ENCODE results near the gene CDC42. TPM values are rescaled to one million over a fixed set of nuclear protein-coding genes. Genes with fewer than 3 reads are reported as not detected.

CDC42 gene
- total and polyA plus RNA-seq, 2 donors (not counting 1 experiment from before 2014, with no cell fraction given), result 325 to 446 TPM

DNA sequence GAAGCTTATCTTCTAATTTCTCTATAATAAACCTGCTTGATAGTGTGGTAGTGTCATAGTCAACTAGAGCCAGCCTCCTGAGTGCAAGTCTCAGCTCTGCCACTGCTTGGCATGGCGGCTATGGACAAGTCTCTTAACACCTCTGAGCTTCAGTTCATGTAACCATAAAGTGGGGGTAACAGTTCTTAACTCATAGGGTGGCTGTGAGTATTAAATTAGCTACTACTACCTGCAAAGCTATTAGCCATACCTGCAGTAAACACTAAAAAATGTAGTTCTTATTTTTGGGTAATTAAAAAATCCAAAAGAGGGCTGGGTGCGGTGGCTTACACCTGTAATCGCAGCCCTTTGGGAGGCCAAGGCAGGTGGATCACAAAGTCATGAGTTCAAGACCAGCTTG, 2.2 kb upstream of the CDC42 start:
- H3K27ac ChIP-seq (ENCODE audit: insufficient read depth, low read length), result no peak overlapping the region
- no peaks in the 10 kb centered on the region for H3K27me3 ChIP-seq (ENCODE audit: control insufficient read depth, insufficient read depth, low read length)
- H3K9ac ChIP-seq (ENCODE audit: insufficient read depth, low read length), result no peak overlapping the region
- no peaks in the 10 kb centered on the region for H3K36me3 ChIP-seq (ENCODE audit: control insufficient read depth, insufficient read depth, low read length)
- H3K4me1 ChIP-seq (ENCODE audit: control insufficient read depth, extremely low read depth, insufficient read depth, low read length), result peaks cover 3% of the 10 kb centered on the region
- H3K4me3 ChIP-seq (replicated peaks in 1 of 4; ENCODE audit: control extremely low read depth in 1 of 4, insufficient read depth in 1 of 4, low read depth in 3 of 4, low read length in 4 of 4), result no peak overlapping the region
- no peaks in the 10 kb centered on the region for H3K9me3 ChIP-seq (ENCODE audit: control insufficient read depth, insufficient read depth, low read depth, low read length)
- peaks cover 9% of the 10 kb centered on the region for H4K20me1 ChIP-seq (ENCODE audit: control insufficient read depth, extremely low read depth, insufficient read depth, low read length)
- no peak for TF ChIP-seq EZH2 (IDR thresholded peaks at IDR 0.05; ENCODE audit: low read length, missing control alignments)
- TF ChIP-seq CTCF (conservative IDR thresholded peaks at IDR 0.05 in 1 of 2, IDR thresholded peaks at IDR 0.05 in 1 of 2; ENCODE audit: low read depth in 1 of 2, low read length in 2 of 2), result no peak
- peaks cover 21% of the 10 kb centered on the region for H3K79me2 ChIP-seq (ENCODE audit: control insufficient read depth, insufficient read depth, low read length)
- H3K4me2 ChIP-seq (ENCODE audit: extremely low read depth, insufficient read depth, low read length), result no peak overlapping the region
- no peak overlapping the region for H2AFZ ChIP-seq (ENCODE audit: low read length)
- no peak for DNase-seq (ENCODE audit: low read depth in 2 of 2)

- H3K4me2 ChIP-seq (ENCODE audit: extremely low read depth, insufficient read depth, low read length), result no peak overlapping the region
- H3K9ac ChIP-seq (ENCODE audit: insufficient read depth, low read length), result no peak overlapping the region
- no peak for DNase-seq (ENCODE audit: low read depth in 2 of 2)
- no peaks in the 10 kb centered on the region for H3K9me3 ChIP-seq (ENCODE audit: control insufficient read depth, insufficient read depth, low read depth, low read length)
- peaks cover 14% of the 10 kb centered on the region for H4K20me1 ChIP-seq (ENCODE audit: control insufficient read depth, extremely low read depth, insufficient read depth, low read length)
- H2AFZ ChIP-seq (ENCODE audit: low read length), result no peak overlapping the region
- H3K4me3 ChIP-seq (replicated peaks in 1 of 4; ENCODE audit: control extremely low read depth in 1 of 4, insufficient read depth in 1 of 4, low read depth in 3 of 4, low read length in 4 of 4), result no peak overlapping the region
- H3K27ac ChIP-seq (ENCODE audit: insufficient read depth, low read length), result no peak overlapping the region
- no peaks in the 10 kb centered on the region for H3K36me3 ChIP-seq (ENCODE audit: control insufficient read depth, insufficient read depth, low read length)
- TF ChIP-seq CTCF (conservative IDR thresholded peaks at IDR 0.05 in 1 of 2, IDR thresholded peaks at IDR 0.05 in 1 of 2; ENCODE audit: low read depth in 1 of 2, low read length in 2 of 2), result no peak
- no peak for TF ChIP-seq EZH2 (IDR thresholded peaks at IDR 0.05; ENCODE audit: low read length, missing control alignments)
- peaks cover 35% of the 10 kb centered on the region for H3K79me2 ChIP-seq (ENCODE audit: control insufficient read depth, insufficient read depth, low read length)
- H3K27me3 ChIP-seq (ENCODE audit: control insufficient read depth, insufficient read depth, low read length), result no peaks in the 10 kb centered on the region
- peaks cover 6% of the 10 kb centered on the region for H3K4me1 ChIP-seq (ENCODE audit: control insufficient read depth, extremely low read depth, insufficient read depth, low read length)
Observed at GRCh38 chr1:22051607-22052114, 848 bp upstream of the CDC42 start.

DNA sequence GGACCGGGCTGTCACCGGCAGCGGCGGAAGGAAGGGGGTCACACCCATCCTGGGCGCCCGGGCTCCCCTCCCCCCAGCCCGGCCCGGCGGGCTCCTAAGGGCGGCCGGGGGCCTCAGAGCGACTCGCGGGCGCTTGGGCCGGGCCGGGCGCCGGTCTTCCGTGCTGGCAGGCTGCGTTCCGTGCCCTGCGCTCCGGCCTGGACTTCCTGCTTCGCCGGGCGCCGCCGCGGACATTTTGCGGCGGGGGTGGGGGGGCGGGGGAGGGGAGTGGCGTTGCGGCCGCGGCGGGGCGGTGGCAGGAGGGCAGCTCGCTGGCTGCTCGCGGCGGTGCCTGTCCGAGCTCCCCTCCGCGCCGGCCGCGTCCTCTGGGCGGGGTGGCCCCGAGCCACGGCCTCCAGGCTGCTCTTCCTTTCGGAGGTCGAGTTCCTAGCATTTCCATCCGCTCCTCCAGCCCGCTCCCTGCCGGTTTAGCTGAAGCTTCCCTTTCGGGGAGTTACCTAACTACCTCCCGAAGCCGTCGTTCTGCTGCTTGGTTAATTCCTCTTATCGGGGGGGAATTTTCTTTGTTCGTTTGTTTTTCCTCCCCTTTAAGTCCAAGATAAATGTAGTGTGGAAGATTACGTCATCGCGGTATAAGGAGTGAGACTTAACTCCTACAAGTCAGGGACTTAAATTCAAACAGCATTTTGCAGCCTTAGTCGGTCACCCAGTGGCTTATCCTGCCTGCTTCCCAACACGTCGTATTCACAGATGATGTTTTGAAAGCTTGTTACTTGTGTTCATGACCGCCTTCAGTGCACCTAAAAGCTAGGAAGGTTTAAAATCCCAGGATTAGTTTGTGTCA, 730 bp downstream of the CDC42 start:
- Histone ChIP-seq H3K79me2 (ENCODE audit: control insufficient read depth, insufficient read depth, low read length) (peaks cover 51% of the 10 kb centered on the region), H3K27ac (ENCODE audit: insufficient read depth, low read length) (peak overlapping the region; percentile 96), H3K4me1 (ENCODE audit: control insufficient read depth, extremely low read depth, insufficient read depth, low read length) (peaks cover 8% of the 10 kb centered on the region), H3K27me3 (ENCODE audit: control insufficient read depth, insufficient read depth, low read length) (no peaks in the 10 kb centered on the region), H2AFZ (ENCODE audit: low read length) (no peak overlapping the region), H3K9ac (ENCODE audit: insufficient read depth, low read length) (peak overlapping the region; percentile 99), H3K36me3 (ENCODE audit: control insufficient read depth, insufficient read depth, low read length) (no peaks in the 10 kb centered on the region), H3K9me3 (ENCODE audit: control insufficient read depth, insufficient read depth, low read depth, low read length) (no peaks in the 10 kb centered on the region), H3K4me2 (ENCODE audit: extremely low read depth, insufficient read depth, low read length) (peak overlapping the region; percentile 92), H3K4me3 (replicated peaks in 1 of 4; ENCODE audit: control extremely low read depth in 1 of 4, insufficient read depth in 1 of 4, low read depth in 3 of 4, low read length in 4 of 4) (peak overlapping the region; percentile 77 to 91 (median 88)), H4K20me1 (ENCODE audit: control insufficient read depth, extremely low read depth, insufficient read depth, low read length) (peaks cover 20% of the 10 kb centered on the region)
- TF ChIP-seq EZH2 (IDR thresholded peaks at IDR 0.05; ENCODE audit: low read length, missing control alignments), result no peak
- TF ChIP-seq CTCF (conservative IDR thresholded peaks at IDR 0.05 in 1 of 2, IDR thresholded peaks at IDR 0.05 in 1 of 2; ENCODE audit: low read depth in 1 of 2, low read length in 2 of 2), result no peak
- peak; percentile 81 to 87 for DNase-seq (ENCODE audit: low read depth in 2 of 2)
